ES-I3 (cell line): ENCODE measurements around the gene TPSD1.
"Not testable (repeated sequence)": the region's sequence is repeated elsewhere in the genome, so short reads cannot be mapped to it uniquely, and the experiment has no call there.

Source experiments
- H3K36me3 ChIP-seq: 2 replicates; pipeline ENCODE4 v1.6.1; 2013; ENCODE audit warnings: mild to moderate bottlenecking, low read length, control low read depth, moderate library complexity; ENCODE audit not compliant: insufficient read depth
- H3K4me1 ChIP-seq: 2 replicates; pipeline ENCODE4 v1.6.1; 2013; ENCODE audit warnings: mild to moderate bottlenecking, control low read depth, low read length; ENCODE audit not compliant: insufficient read depth
- H3K9ac ChIP-seq: 2 replicates; pipeline ENCODE4 v1.6.1; 2013; ENCODE audit warnings: low read depth, mild to moderate bottlenecking, low read length, moderate library complexity
- H3K9me3 ChIP-seq: 2 replicates; pipeline ENCODE4 v1.6.1; 2013; ENCODE audit warnings: mild to moderate bottlenecking, low read length, moderate library complexity; ENCODE audit not compliant: control insufficient read depth, insufficient read depth

Gene TPSD1

GRCh38 chr16:1243907-1244850 lies 11.7 kb upstream of the TPSD1 start:
- H3K4me1 ChIP-seq, H3K36me3 ChIP-seq, H3K9ac ChIP-seq, H3K9me3 ChIP-seq: not testable (repeated sequence)

GRCh38 chr16:1244881-1245280 lies 11.0 kb upstream of the TPSD1 start:
- Histone ChIP-seq H3K9ac (no peak overlapping the region), H3K36me3 (no peaks in the 10 kb centered on the region), H3K9me3 (no peaks in the 10 kb centered on the region), H3K4me1 (no peaks in the 10 kb centered on the region)

GRCh38 chr16:1245452-1246020 lies 10.3 kb upstream of the TPSD1 start:
- Histone ChIP-seq H3K4me1 (no peaks in the 10 kb centered on the region), H3K9ac (no peak overlapping the region), H3K36me3 (no peaks in the 10 kb centered on the region), H3K9me3 (no peaks in the 10 kb centered on the region)

- H3K36me3 ChIP-seq, H3K9me3 ChIP-seq, H3K9ac ChIP-seq, H3K4me1 ChIP-seq: not testable (repeated sequence)
Measured at GRCh38 chr16:1247903-1248537, 7.8 kb upstream of the TPSD1 start.

GRCh38 chr16:1249031-1249755 lies 6.7 kb upstream of the TPSD1 start:
- not testable (repeated sequence) for H3K4me1 ChIP-seq, H3K9me3 ChIP-seq, H3K36me3 ChIP-seq, H3K9ac ChIP-seq

- H3K9me3 ChIP-seq, H3K4me1 ChIP-seq, H3K9ac ChIP-seq, H3K36me3 ChIP-seq: not testable (repeated sequence)
Measured at GRCh38 chr16:1253701-1254364, 2.0 kb upstream of the TPSD1 start.

GRCh38 chr16:1254821-1255220 lies 1.0 kb upstream of the TPSD1 start:
- H3K36me3 ChIP-seq, H3K9ac ChIP-seq, H3K4me1 ChIP-seq, H3K9me3 ChIP-seq: not testable (repeated sequence)

- not testable (repeated sequence) for H3K4me1 ChIP-seq, H3K9ac ChIP-seq, H3K36me3 ChIP-seq, H3K9me3 ChIP-seq
Measured at GRCh38 chr16:1256296-1256873, 516 bp downstream of the TPSD1 start.

GRCh38 chr16:1256874-1257322 lies 1.0 kb downstream of the TPSD1 start:
- Histone ChIP-seq H3K9ac (no peak overlapping the region), H3K9me3 (no peaks in the 10 kb centered on the region), H3K36me3 (no peaks in the 10 kb centered on the region), H3K4me1 (no peaks in the 10 kb centered on the region; the same call in 1 of the 2 replicates)

GRCh38 chr16:1257561-1258224 lies 1.8 kb downstream of the TPSD1 start:
- no peaks in the 10 kb centered on the region for H3K9me3 ChIP-seq
- no peaks in the 10 kb centered on the region; the same call in 1 of the 2 replicates for H3K4me1 ChIP-seq
- H3K9ac ChIP-seq, result no peak overlapping the region
- no peaks in the 10 kb centered on the region for H3K36me3 ChIP-seq

GRCh38 chr16:1258225-1258600 lies 2.3 kb downstream of the TPSD1 start:
- H3K9ac ChIP-seq, result no peak overlapping the region
- H3K9me3 ChIP-seq, result no peaks in the 10 kb centered on the region
- no peaks in the 10 kb centered on the region for H3K36me3 ChIP-seq
- no peaks in the 10 kb centered on the region; the same call in 1 of the 2 replicates for H3K4me1 ChIP-seq

GRCh38 chr16:1258906-1259759 lies 3.3 kb downstream of the TPSD1 start:
- H3K9me3 ChIP-seq, result no peaks in the 10 kb centered on the region
- no peak overlapping the region for H3K9ac ChIP-seq
- H3K36me3 ChIP-seq, result no peaks in the 10 kb centered on the region
- no peaks in the 10 kb centered on the region; the same call in 1 of the 2 replicates for H3K4me1 ChIP-seq

GRCh38 chr16:1259760-1260068 lies 3.8 kb downstream of the TPSD1 start:
- Histone ChIP-seq H3K9me3 (no peaks in the 10 kb centered on the region), H3K9ac (no peak overlapping the region), H3K36me3 (no peaks in the 10 kb centered on the region), H3K4me1 (no peaks in the 10 kb centered on the region; the same call in 1 of the 2 replicates)
